ENCODE results near the gene GAS2.

GAS2 gene

GRCh38 chr11:22787055-22787454 lies 120.6 kb downstream of the GAS2 start:
- TF ChIP-seq FOXP2 (optimal IDR thresholded peaks at IDR 0.05; ENCODE audit: borderline replicate concordance, extremely low read depth, extremely low read length, insufficient read depth) (no peak), POLR2AphosphoS5 (IDR thresholded peaks at IDR 0.05; ENCODE audit: low read depth, low read length) (no peak), REST (IDR thresholded peaks at IDR 0.05; ENCODE audit: insufficient read depth in 1 of 2, low read depth in 2 of 2, low read length in 2 of 2) (no peak), SIN3A (IDR thresholded peaks at IDR 0.05; ENCODE audit: borderline replicate concordance, insufficient read depth, low read length) (no peak), TAF1 (IDR thresholded peaks at IDR 0.05; ENCODE audit: borderline replicate concordance, insufficient read depth, low read length) (no peak)

DNA sequence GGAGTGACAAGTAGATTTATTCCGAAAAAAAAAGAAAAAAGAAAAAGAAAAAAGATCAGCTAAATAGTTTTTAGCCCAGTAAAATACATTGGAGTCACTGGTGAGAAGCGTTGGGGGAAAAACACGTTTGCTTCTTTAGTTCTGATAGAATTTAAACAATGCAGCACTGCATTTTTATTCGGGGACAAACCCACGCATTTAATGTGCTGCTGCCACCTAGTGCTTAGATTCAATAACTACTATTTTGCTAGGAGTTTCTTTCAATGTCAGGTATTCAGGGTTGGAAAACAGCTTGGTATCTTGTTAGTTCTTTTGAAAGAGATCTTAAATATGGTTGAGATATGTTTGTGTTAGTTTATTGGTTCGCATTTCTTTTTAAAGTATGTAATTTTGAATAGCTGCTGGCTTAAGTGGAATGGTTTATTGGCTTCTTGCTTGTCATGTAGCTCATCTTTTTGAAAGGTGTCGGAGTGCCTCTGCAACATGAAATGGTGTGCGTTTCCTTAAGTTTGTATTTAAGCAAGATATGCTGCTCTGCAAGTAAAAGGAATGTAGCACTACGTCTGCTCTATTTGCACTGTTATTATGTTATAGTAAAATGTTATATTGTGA lies 121.2 kb downstream of the GAS2 start:
- TF ChIP-seq REST (IDR thresholded peaks at IDR 0.05; ENCODE audit: insufficient read depth in 1 of 2, low read depth in 2 of 2, low read length in 2 of 2) (no peak), FOXP2 (optimal IDR thresholded peaks at IDR 0.05; ENCODE audit: borderline replicate concordance, extremely low read depth, extremely low read length, insufficient read depth) (no peak), SIN3A (IDR thresholded peaks at IDR 0.05; ENCODE audit: borderline replicate concordance, insufficient read depth, low read length) (no peak), TAF1 (IDR thresholded peaks at IDR 0.05; ENCODE audit: borderline replicate concordance, insufficient read depth, low read length) (no peak), POLR2AphosphoS5 (IDR thresholded peaks at IDR 0.05; ENCODE audit: low read depth, low read length) (no peak)

- no peak for TF ChIP-seq FOXP2 (optimal IDR thresholded peaks at IDR 0.05; ENCODE audit: borderline replicate concordance, extremely low read depth, extremely low read length, insufficient read depth)
- no peak for TF ChIP-seq TAF1 (IDR thresholded peaks at IDR 0.05; ENCODE audit: borderline replicate concordance, insufficient read depth, low read length)
- TF ChIP-seq REST (IDR thresholded peaks at IDR 0.05; ENCODE audit: insufficient read depth in 1 of 2, low read depth in 2 of 2, low read length in 2 of 2): no peak
- TF ChIP-seq SIN3A (IDR thresholded peaks at IDR 0.05; ENCODE audit: borderline replicate concordance, insufficient read depth, low read length): no peak
- no peak for TF ChIP-seq POLR2AphosphoS5 (IDR thresholded peaks at IDR 0.05; ENCODE audit: low read depth, low read length)
These were observed 126.1 kb downstream of the GAS2 start for GRCh38 chr11:22792497-22792896.

- TF ChIP-seq SIN3A (IDR thresholded peaks at IDR 0.05; ENCODE audit: borderline replicate concordance, insufficient read depth, low read length) (no peak), POLR2AphosphoS5 (IDR thresholded peaks at IDR 0.05; ENCODE audit: low read depth, low read length) (no peak), TAF1 (IDR thresholded peaks at IDR 0.05; ENCODE audit: borderline replicate concordance, insufficient read depth, low read length) (no peak), REST (IDR thresholded peaks at IDR 0.05; ENCODE audit: insufficient read depth in 1 of 2, low read depth in 2 of 2, low read length in 2 of 2) (no peak), FOXP2 (optimal IDR thresholded peaks at IDR 0.05; ENCODE audit: borderline replicate concordance, extremely low read depth, extremely low read length, insufficient read depth) (no peak)
These were observed 129.5 kb downstream of the GAS2 start for GRCh38 chr11:22795914-22796313.

Measured in PFSK-1 (cell line).